ENCODE results near the gene FOSL1.
"Not testable (repeated sequence)": the region's sequence is repeated elsewhere in the genome, so short reads cannot be mapped to it uniquely, and the experiment has no call there.

The FOSL1 gene

GRCh38 chr11:65897020-65897471, 3.1 kb downstream of the FOSL1 start:
- TF ChIP-seq, protein P1, sequence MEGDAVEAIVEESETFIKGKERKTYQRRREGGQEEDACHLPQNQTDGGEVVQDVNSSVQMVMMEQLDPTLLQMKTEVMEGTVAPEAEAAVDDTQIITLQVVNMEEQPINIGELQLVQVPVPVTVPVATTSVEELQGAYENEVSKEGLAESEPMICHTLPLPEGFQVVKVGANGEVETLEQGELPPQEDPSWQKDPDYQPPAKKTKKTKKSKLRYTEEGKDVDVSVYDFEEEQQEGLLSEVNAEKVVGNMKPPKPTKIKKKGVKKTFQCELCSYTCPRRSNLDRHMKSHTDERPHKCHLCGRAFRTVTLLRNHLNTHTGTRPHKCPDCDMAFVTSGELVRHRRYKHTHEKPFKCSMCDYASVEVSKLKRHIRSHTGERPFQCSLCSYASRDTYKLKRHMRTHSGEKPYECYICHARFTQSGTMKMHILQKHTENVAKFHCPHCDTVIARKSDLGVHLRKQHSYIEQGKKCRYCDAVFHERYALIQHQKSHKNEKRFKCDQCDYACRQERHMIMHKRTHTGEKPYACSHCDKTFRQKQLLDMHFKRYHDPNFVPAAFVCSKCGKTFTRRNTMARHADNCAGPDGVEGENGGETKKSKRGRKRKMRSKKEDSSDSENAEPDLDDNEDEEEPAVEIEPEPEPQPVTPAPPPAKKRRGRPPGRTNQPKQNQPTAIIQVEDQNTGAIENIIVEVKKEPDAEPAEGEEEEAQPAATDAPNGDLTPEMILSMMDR (IDR thresholded peaks at IDR 0.05; ENCODE audit: insufficient read depth, low read length, missing control alignments) = no peak
- peak overlapping the region; percentile 23 for H3K4me3 ChIP-seq (ENCODE audit: low read depth, low read length)
- POLR2A ChIA-PET = interaction anchor here (0.9 to 7.7 kb wide), 3 partner anchors 7 to 17 kb away, joined by 3 to 136 read pairs (median 37); partner anchors contain the start of genes CCDC85B and FIBP
- CTCF ChIA-PET = interaction anchor here (1.2 to 33.3 kb wide), 7 partner anchors 7 to 82 kb away, joined by 3 to 1090 read pairs (median 7); partner anchors contain the start of genes CCDC85B, FIBP, FOSL1 and SART1
- DNase-seq (ENCODE audit: low read depth, low spot score) = no peak

DNA sequence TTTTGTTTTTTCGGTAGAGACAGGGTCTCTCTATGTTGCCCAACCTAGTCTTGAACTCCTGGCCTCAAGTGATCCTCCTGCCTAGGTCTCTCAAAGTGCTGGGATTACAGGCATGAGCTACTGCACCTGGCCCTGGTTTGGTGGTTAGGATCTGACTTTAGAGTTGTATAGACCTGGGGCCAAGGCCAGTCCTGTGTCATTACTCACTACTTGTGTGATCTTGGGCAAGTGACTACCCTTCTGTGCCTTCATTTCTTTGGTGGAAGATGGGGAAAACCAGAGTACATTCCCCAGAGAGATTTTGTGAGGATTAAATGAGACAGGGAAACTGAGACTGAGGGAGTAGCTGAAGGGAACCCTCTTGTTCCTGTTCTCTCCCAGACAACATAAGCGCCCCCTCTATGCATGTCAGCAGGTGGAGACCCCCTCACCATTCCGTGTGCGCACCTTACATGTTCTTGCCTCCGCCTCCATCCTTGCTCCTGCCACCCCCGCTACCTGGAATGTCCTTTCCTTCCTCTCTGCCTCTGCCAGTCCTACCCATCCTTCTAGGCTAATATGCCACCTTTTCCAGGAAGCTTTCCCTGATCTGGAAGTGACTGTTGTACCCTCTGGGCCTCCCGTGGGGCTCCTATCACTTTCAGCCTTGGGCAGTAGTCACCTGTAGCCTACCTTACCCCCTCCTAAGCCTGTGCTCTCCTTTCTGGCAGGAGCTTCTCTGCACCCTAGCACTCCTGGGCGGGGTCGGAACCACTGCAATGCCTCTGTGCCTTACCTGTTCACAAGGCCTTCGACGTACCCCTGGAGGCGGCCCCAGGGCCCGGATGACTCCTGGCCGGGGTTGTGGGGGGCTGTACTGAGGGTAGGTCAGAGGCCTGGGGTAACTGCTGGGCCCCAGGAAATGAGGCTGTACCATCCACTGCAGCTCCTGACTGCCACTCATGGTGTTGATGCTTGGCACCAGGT, 3.9 kb downstream of the FOSL1 start:
- TF ChIP-seq, protein P1 (IDR thresholded peaks at IDR 0.05; ENCODE audit: insufficient read depth, low read length, missing control alignments) = no peak
- CTCF ChIA-PET = interaction anchor here (0.9 to 33.3 kb wide), 7 partner anchors 6 to 83 kb away, joined by 3 to 1090 read pairs (median 4); partner anchors contain the start of genes CCDC85B, FIBP, FOSL1 and SART1
- DNase-seq (ENCODE audit: low read depth, low spot score) = no peak
- peak overlapping the region; percentile 23 for H3K4me3 ChIP-seq (ENCODE audit: low read depth, low read length)
- POLR2A ChIA-PET = interaction anchor here (0.9 to 7.7 kb wide), 3 partner anchors 6 to 18 kb away, joined by 3 to 136 read pairs (median 37); partner anchors contain the start of genes CCDC85B and FIBP

GRCh38 chr11:65895482-65895981, 4.7 kb downstream of the FOSL1 start:
- DNase-seq (ENCODE audit: low read depth, low spot score) = no peak
- H3K4me3 ChIP-seq (ENCODE audit: low read depth, low read length) = no peak overlapping the region
- ChIA-PET POLR2A (interaction anchor here (0.7 to 3.9 kb wide), 2 partner anchors 16 to 19 kb away, joined by 3 to 37 read pairs; no protein-coding TSS in a partner anchor), CTCF (interaction anchor here (0.9 to 33.3 kb wide), 7 partner anchors 5 to 150 kb away, joined by 3 to 1090 read pairs (median 5); partner anchors contain the start of genes CCDC85B, FIBP, FOSL1 and SART1)
- TF ChIP-seq, protein P1 (IDR thresholded peaks at IDR 0.05; ENCODE audit: insufficient read depth, low read length, missing control alignments) = no peak

GRCh38 chr11:65894034-65894591, 6.1 kb downstream of the FOSL1 start:
- no peak for DNase-seq (ENCODE audit: low read depth, low spot score)
- peak overlapping the region; percentile 8; the same call in 1 of the 2 replicates for H3K4me3 ChIP-seq (ENCODE audit: low read depth, low read length)
- ChIA-PET CTCF (interaction anchor here (1.2 to 33.3 kb wide), 6 partner anchors 9 to 85 kb away, joined by 3 to 1090 read pairs (median 10); partner anchors contain the start of genes FOSL1 and SART1), POLR2A (interaction anchor here (0.9 to 8.7 kb wide), 3 partner anchors 6 to 23 kb away, joined by 3 to 136 read pairs (median 127); partner anchors contain the start of genes C11orf68, DRAP1 and FOSL1)
- TF ChIP-seq, protein P1 (IDR thresholded peaks at IDR 0.05; ENCODE audit: insufficient read depth, low read length, missing control alignments) = no peak

DNA sequence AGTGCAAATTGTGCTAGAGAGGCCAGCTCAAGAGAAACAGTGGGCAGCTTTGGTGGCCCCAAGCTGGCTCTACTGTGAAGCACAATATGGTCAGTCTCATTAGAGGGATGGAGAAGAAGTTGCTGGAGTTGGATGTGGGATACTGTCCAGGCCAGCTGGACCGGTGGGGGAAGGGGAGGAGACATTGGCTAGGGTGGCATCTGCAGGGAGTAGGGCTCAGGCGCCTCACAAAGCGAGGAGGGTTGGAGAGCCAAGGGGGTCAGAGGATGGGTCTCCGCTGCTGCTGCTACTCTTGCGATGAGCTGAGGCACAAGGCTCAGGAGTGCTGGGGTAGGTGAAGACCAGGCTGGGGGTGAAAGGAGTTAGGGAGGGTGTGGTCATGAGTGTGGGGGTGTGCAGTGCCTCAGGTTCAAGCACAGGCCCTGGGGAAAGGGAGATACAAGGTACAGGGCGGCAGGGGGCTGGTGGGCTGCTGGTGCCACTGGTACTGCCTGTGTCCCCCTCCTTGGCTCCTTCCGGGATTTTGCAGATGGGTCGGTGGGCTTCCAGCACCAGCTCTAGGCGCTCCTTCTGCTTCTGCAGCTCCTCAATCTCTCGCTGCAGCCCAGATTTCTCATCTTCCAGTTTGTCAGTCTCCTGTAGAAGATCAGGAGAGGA, 7.4 kb downstream of the FOSL1 start:
- ChIA-PET CTCF (interaction anchor here (1.4 to 33.3 kb wide), 6 partner anchors 8 to 86 kb away, joined by 3 to 1090 read pairs (median 14); partner anchors contain the start of genes FOSL1, MUS81 and SART1), POLR2A (interaction anchor here (5.4 to 8.7 kb wide), 3 partner anchors 7 to 25 kb away, joined by 29 to 136 read pairs (median 127); partner anchors contain the start of genes C11orf68, DRAP1 and FOSL1)
- TF ChIP-seq, protein P1 (IDR thresholded peaks at IDR 0.05; ENCODE audit: insufficient read depth, low read length, missing control alignments) = no peak
- H3K4me3 ChIP-seq (ENCODE audit: low read depth, low read length) = peak overlapping the region; percentile 73
- no peak for DNase-seq (ENCODE audit: low read depth, low spot score)

- CTCF ChIA-PET = interaction anchor here (2.5 to 33.3 kb wide), 5 partner anchors 7 to 87 kb away, joined by 7 to 1090 read pairs (median 17); partner anchors contain the start of genes FOSL1, MUS81 and SART1
- not testable (repeated sequence) for DNase-seq (ENCODE audit: low read depth, low spot score)
- POLR2A ChIA-PET = interaction anchor here (1.7 to 8.7 kb wide), 6 partner anchors 8 to 90 kb away, joined by 6 to 136 read pairs (median 48); partner anchors contain the start of genes C11orf68, CFL1, DRAP1 and FOSL1
- peak overlapping the region; percentile 73 for H3K4me3 ChIP-seq (ENCODE audit: low read depth, low read length)
Measured at GRCh38 chr11:65892137-65892540, 8.0 kb downstream of the FOSL1 start.
